Spinal cord (tissue), 10 donors: ENCODE measurements around the gene SARS2. TPM values are rescaled to one million over a fixed set of nuclear protein-coding genes. Genes with fewer than 3 reads are reported as not detected.
"Not testable (repeated sequence)": the region's sequence is repeated elsewhere in the genome, so short reads cannot be mapped to it uniquely, and the experiment has no call there.

Experiments used
- DNase-seq, 6 donors: peaks; one replicate each; pipeline versions ENCODE4 v3.0.0 to v3.0.0-alpha.2; 2013 to 2015; ENCODE audit warnings: low spot score in 6 of 6, low read depth in 4 of 6
- H3K27ac ChIP-seq: one replicate; pipeline ENCODE4 v1.5.1; 2013; ENCODE audit warnings: low read depth, low read length, control low read depth
- H3K27me3 ChIP-seq: one replicate; pipeline ENCODE4 v1.6.1; 2013; ENCODE audit warnings: low read length; ENCODE audit not compliant: control insufficient read depth, insufficient read depth
- H3K36me3 ChIP-seq: one replicate; pipeline ENCODE4 v1.6.1; 2013; ENCODE audit warnings: low read length; ENCODE audit not compliant: control insufficient read depth, insufficient read depth
- H3K4me1 ChIP-seq: one replicate; pipeline ENCODE4 v1.6.1; 2013; ENCODE audit warnings: low read length; ENCODE audit not compliant: control insufficient read depth, insufficient read depth
- H3K4me3 ChIP-seq: one replicate; pipeline ENCODE4 v1.5.1; 2013; ENCODE audit warnings: low read depth, low read length, control low read depth
- H3K9me3 ChIP-seq: one replicate; pipeline ENCODE4 v1.6.1; 2013; ENCODE audit warnings: low read length; ENCODE audit not compliant: control insufficient read depth, insufficient read depth
- WGBS: methylation state at CpG from one replicate; pipeline ENCODE4 v1.1.5; 2013; ENCODE audit warnings: missing lambda C conversion rate; ENCODE audit not compliant: insufficient coverage; 5-methylcytosine and 5-hydroxymethylcytosine counted together
- polyA plus RNA-seq, 2 donors: library from polyadenylated mRNA; unstranded; fragments of 120-200 nt; gene quantifications; one replicate each; pipeline ENCODE4 v1.2.1, GENCODE V29; 2013; ENCODE audit not compliant: insufficient read length in 2 of 2
- total RNA-seq, 2 donors: library from RNA; depleted of rRNA in 1 of 2; stranded (reverse); fragments of 120-200 nt in 1 of 2; fragments of >200 nt in 1 of 2; gene quantifications; one replicate each; pipeline versions ENCODE4 v1.2.3 to v1.2.4, GENCODE V29; 2013 to 2014
- donor health status: healthy.

Gene SARS2
- total and polyA plus RNA-seq, 4 donors, result 8.1 to 47.7 (median 26.9) TPM

- Histone ChIP-seq H3K36me3 (no peaks in the 10 kb centered on the region), H3K9me3 (no peaks in the 10 kb centered on the region), H3K27ac (no peak overlapping the region), H3K4me3 (no peak overlapping the region), H3K27me3 (no peaks in the 10 kb centered on the region), H3K4me1 (peaks cover 7% of the 10 kb centered on the region)
- DNase-seq, result no peak
- 84% methylated on average over 11 of the region's 12 CpGs for WGBS
Observed at GRCh38 chr19:38970664-38971532, 40.3 kb upstream of the SARS2 start.

GRCh38 chr19:38966149-38966548 lies 35.6 kb upstream of the SARS2 start:
- WGBS, result 89% methylated on average over 1 of the region's 5 CpGs
- peaks cover 12% of the 10 kb centered on the region for H3K4me1 ChIP-seq
- DNase-seq, H3K36me3 ChIP-seq, H3K9me3 ChIP-seq, H3K4me3 ChIP-seq, H3K27ac ChIP-seq, H3K27me3 ChIP-seq: not testable (repeated sequence)

GRCh38 chr19:38964738-38965137 lies 34.2 kb upstream of the SARS2 start:
- no peaks in the 10 kb centered on the region for H3K27me3 ChIP-seq
- no peaks in the 10 kb centered on the region for H3K9me3 ChIP-seq
- H3K36me3 ChIP-seq, result no peaks in the 10 kb centered on the region
- WGBS, result no CpG with 5 or more reads among the region's 2 CpGs
- no peak overlapping the region for H3K4me3 ChIP-seq
- DNase-seq, result no peak
- H3K4me1 ChIP-seq, result peaks cover 12% of the 10 kb centered on the region
- no peak overlapping the region for H3K27ac ChIP-seq

- H3K27ac ChIP-seq, result no peak overlapping the region
- H3K36me3 ChIP-seq, result no peaks in the 10 kb centered on the region
- no peaks in the 10 kb centered on the region for H3K27me3 ChIP-seq
- DNase-seq, result no peak
- H3K4me3 ChIP-seq, result no peak overlapping the region
- H3K9me3 ChIP-seq, result no peaks in the 10 kb centered on the region
- WGBS, result 100% methylated on average over 1 of the region's 5 CpGs
- H3K4me1 ChIP-seq, result peaks cover 12% of the 10 kb centered on the region
Observed at GRCh38 chr19:38959618-38960017, 29.1 kb upstream of the SARS2 start.

GRCh38 chr19:38958301-38958700 lies 27.7 kb upstream of the SARS2 start:
- no peak for DNase-seq
- Histone ChIP-seq H3K27me3 (no peaks in the 10 kb centered on the region), H3K4me3 (no peak overlapping the region), H3K36me3 (no peaks in the 10 kb centered on the region), H3K9me3 (no peaks in the 10 kb centered on the region), H3K27ac (no peak overlapping the region), H3K4me1 (peaks cover 12% of the 10 kb centered on the region)
- WGBS, result no CpG with 5 or more reads among the region's 2 CpGs

GRCh38 chr19:38956264-38956663 lies 25.7 kb upstream of the SARS2 start:
- DNase-seq, result peak in 1 of 6 donors; percentile 18
- WGBS, result 63% methylated on average over 1 of the region's 2 CpGs
- no peak overlapping the region for H3K27ac ChIP-seq
- no peak overlapping the region for H3K4me3 ChIP-seq
- H3K36me3 ChIP-seq, result no peaks in the 10 kb centered on the region
- no peaks in the 10 kb centered on the region for H3K4me1 ChIP-seq
- H3K27me3 ChIP-seq, result no peaks in the 10 kb centered on the region
- no peaks in the 10 kb centered on the region for H3K9me3 ChIP-seq

GRCh38 chr19:38953677-38954076 lies 23.1 kb upstream of the SARS2 start:
- DNase-seq, result no peak
- Histone ChIP-seq H3K36me3 (no peaks in the 10 kb centered on the region), H3K27me3 (no peaks in the 10 kb centered on the region), H3K27ac (no peak overlapping the region), H3K9me3 (no peaks in the 10 kb centered on the region), H3K4me1 (peaks cover 12% of the 10 kb centered on the region), H3K4me3 (no peak overlapping the region)
- 74% methylated on average over 4 of the region's 4 CpGs for WGBS

- Histone ChIP-seq H3K4me1 (peaks cover 12% of the 10 kb centered on the region), H3K9me3 (no peaks in the 10 kb centered on the region), H3K27ac (no peak overlapping the region), H3K4me3 (no peak overlapping the region), H3K27me3 (no peaks in the 10 kb centered on the region), H3K36me3 (no peaks in the 10 kb centered on the region)
- peak in 2 of 6 donors; percentile 40 to 61 for DNase-seq
- 63% methylated on average over 11 of the region's 13 CpGs for WGBS
Observed at GRCh38 chr19:38952395-38953165, 22.0 kb upstream of the SARS2 start.

GRCh38 chr19:38951187-38951586 lies 20.6 kb upstream of the SARS2 start:
- peaks cover 6% of the 10 kb centered on the region for H3K36me3 ChIP-seq
- no peaks in the 10 kb centered on the region for H3K9me3 ChIP-seq
- no peak overlapping the region for H3K4me3 ChIP-seq
- WGBS, result no CpG with 5 or more reads among the region's 3 CpGs
- H3K27me3 ChIP-seq, result no peaks in the 10 kb centered on the region
- no peak overlapping the region for H3K27ac ChIP-seq
- H3K4me1 ChIP-seq, result peaks cover 12% of the 10 kb centered on the region
- no peak for DNase-seq
